Right lobe of liver (tissue), 4 donors: ENCODE data around the gene ITGA8.

Experiments
- CTCF ChIP-seq, 4 donors: fragments of 200-600 bp in 3 of 4; fragments of 450-650 bp in 1 of 4; IDR thresholded peaks; one replicate each; pipeline versions ENCODE4 v1.5.1 to v1.8.0; 2016 to 2022; ENCODE audit warnings: antibody characterized with exemption in 4 of 4, mild to moderate bottlenecking in 2 of 4
- POLR2A ChIP-seq: fragments of 450-650 bp; IDR thresholded peaks from one replicate; pipeline ENCODE4 v1.6.1; 2017; ENCODE audit warnings: antibody characterized with exemption, mild to moderate bottlenecking
- donor health status: DM: no; HTN: no; CAD: no.
- donor health status: DM: no; HTN: no; CAD: no.
- donor health status: DM: no; HTN: yes; CAD: no.

- TF ChIP-seq CTCF (IDR thresholded peaks at IDR 0.05) (no peak), POLR2A (no peak)
Measured at GRCh38 chr10:15494850-15495506, 224.7 kb downstream of the ITGA8 start.
